ENCODE measurements around the gene GSTO2. TPM values are rescaled to one million over a fixed set of nuclear protein-coding genes. Genes with fewer than 3 reads are reported as not detected.

The GSTO2 gene
- total RNA-seq = 1 to 10 TPM in 1 of 3 donors, under 1 TPM in 2; 0.75 to 1.4 (median 0.84) TPM
- 1.2 TPM for total RNA-seq (2013)

- Mint-ChIP-seq H3K9me3 (no peaks in the 10 kb centered on the region), H3K4me3 (peak within 1 kb of the TSS; percentile 90), H3K4me1 (peaks cover 28 to 31% of the 10 kb centered on the region in 2 donors), H3K27ac (peak within 1 kb of the TSS; percentile 94 to 97), H3K27me3 (ENCODE audit: low read depth in 2 of 2) (peaks cover 0 to 2% of the 10 kb centered on the region in 2 donors), H3K36me3 (peaks cover 7% of the 10 kb centered on the region)
- Histone ChIP-seq H3K27me3 (ENCODE audit: control insufficient read depth, insufficient read depth, low read length) (peaks cover under 1% of the 10 kb centered on the region), H3K9me3 (ENCODE audit: control insufficient read depth, insufficient read depth, low read length) (no peaks in the 10 kb centered on the region), H3K4me3 (ENCODE audit: low read length) (peak within 1 kb of the TSS; percentile 74), H3K27ac (ENCODE audit: low read length) (peak within 1 kb of the TSS; percentile 80), H3K36me3 (ENCODE audit: control insufficient read depth, insufficient read depth, low read length) (peaks cover 26% of the 10 kb centered on the region), H3K4me1 (ENCODE audit: control insufficient read depth, insufficient read depth, low read length) (peaks cover 19% of the 10 kb centered on the region)
- DNase-seq (peak; percentile 96 to 99), ATAC-seq (peak; percentile 90 to 98 (median 93))
- intact Hi-C loops (cut with micrococcal nuclease) = loop anchor here (1.0 to 10.0 kb wide), 8 partner anchors 13 to 464 kb away; partner anchors contain the start of genes CFAP43, ITPRIP, SFR1 and STN1
- TF ChIP-seq, protein P1, sequence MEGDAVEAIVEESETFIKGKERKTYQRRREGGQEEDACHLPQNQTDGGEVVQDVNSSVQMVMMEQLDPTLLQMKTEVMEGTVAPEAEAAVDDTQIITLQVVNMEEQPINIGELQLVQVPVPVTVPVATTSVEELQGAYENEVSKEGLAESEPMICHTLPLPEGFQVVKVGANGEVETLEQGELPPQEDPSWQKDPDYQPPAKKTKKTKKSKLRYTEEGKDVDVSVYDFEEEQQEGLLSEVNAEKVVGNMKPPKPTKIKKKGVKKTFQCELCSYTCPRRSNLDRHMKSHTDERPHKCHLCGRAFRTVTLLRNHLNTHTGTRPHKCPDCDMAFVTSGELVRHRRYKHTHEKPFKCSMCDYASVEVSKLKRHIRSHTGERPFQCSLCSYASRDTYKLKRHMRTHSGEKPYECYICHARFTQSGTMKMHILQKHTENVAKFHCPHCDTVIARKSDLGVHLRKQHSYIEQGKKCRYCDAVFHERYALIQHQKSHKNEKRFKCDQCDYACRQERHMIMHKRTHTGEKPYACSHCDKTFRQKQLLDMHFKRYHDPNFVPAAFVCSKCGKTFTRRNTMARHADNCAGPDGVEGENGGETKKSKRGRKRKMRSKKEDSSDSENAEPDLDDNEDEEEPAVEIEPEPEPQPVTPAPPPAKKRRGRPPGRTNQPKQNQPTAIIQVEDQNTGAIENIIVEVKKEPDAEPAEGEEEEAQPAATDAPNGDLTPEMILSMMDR (IDR thresholded peaks at IDR 0.05) = no peak
- 2% methylated on average over 59 of the region's 59 CpGs for WGBS (ENCODE audit: insufficient coverage)
These were observed at the start of gene GSTO2 for GRCh38 chr10:104268713-104269645. Gene GSTO2 (plus strand): TSS chr10:104269184. CDS start chr10:104274916, 5,732 bp downstream.

- Histone ChIP-seq H3K9me3 (ENCODE audit: control insufficient read depth, insufficient read depth, low read length) (no peaks in the 10 kb centered on the region), H3K27me3 (ENCODE audit: control insufficient read depth, insufficient read depth, low read length) (peaks cover 4% of the 10 kb centered on the region), H3K4me1 (ENCODE audit: control insufficient read depth, insufficient read depth, low read length) (peaks cover 6% of the 10 kb centered on the region), H3K36me3 (ENCODE audit: control insufficient read depth, insufficient read depth, low read length) (no peaks in the 10 kb centered on the region), H3K27ac (ENCODE audit: low read length) (no peak overlapping the region), H3K4me3 (ENCODE audit: low read length) (no peak overlapping the region)
- TF ChIP-seq, protein P1 (IDR thresholded peaks at IDR 0.05) = no peak
- no peak for DNase-seq
- no peak overlapping the region for H3K4me3 Mint-ChIP-seq
- intact Hi-C loops (cut with micrococcal nuclease) = no loop called here
- H3K9me3 Mint-ChIP-seq = no peaks in the 10 kb centered on the region
- ATAC-seq = no peak
- 100% methylated on average over 1 of the region's 2 CpGs for WGBS (ENCODE audit: insufficient coverage)
- H3K4me1 Mint-ChIP-seq = peaks cover 0 to 5% of the 10 kb centered on the region in 2 donors
- no peak overlapping the region for H3K27ac Mint-ChIP-seq
- no peaks in the 10 kb centered on the region for H3K36me3 Mint-ChIP-seq
- peaks cover 20 to 22% of the 10 kb centered on the region in 2 donors for H3K27me3 Mint-ChIP-seq (ENCODE audit: low read depth in 2 of 2)
These were observed 48.5 kb upstream of the GSTO2 start for GRCh38 chr10:104220522-104220921.

- H3K9me3 Mint-ChIP-seq = no peaks in the 10 kb centered on the region
- H3K27me3 Mint-ChIP-seq (ENCODE audit: low read depth in 2 of 2) = peaks cover 23 to 27% of the 10 kb centered on the region in 2 donors
- Histone ChIP-seq H3K9me3 (ENCODE audit: control insufficient read depth, insufficient read depth, low read length) (no peaks in the 10 kb centered on the region), H3K4me1 (ENCODE audit: control insufficient read depth, insufficient read depth, low read length) (peaks cover 6% of the 10 kb centered on the region), H3K4me3 (ENCODE audit: low read length) (no peak overlapping the region), H3K27ac (ENCODE audit: low read length) (no peak overlapping the region), H3K27me3 (ENCODE audit: control insufficient read depth, insufficient read depth, low read length) (peaks cover 4% of the 10 kb centered on the region), H3K36me3 (ENCODE audit: control insufficient read depth, insufficient read depth, low read length) (no peaks in the 10 kb centered on the region)
- intact Hi-C loops (cut with micrococcal nuclease) = no loop called here
- no peaks in the 10 kb centered on the region for H3K36me3 Mint-ChIP-seq
- ATAC-seq (no peak), DNase-seq (no peak)
- TF ChIP-seq, protein P1 (IDR thresholded peaks at IDR 0.05) = no peak
- no peak overlapping the region for H3K4me3 Mint-ChIP-seq
- no peak overlapping the region for H3K27ac Mint-ChIP-seq
- H3K4me1 Mint-ChIP-seq = peaks cover 0 to 5% of the 10 kb centered on the region in 2 donors
These were observed 45.7 kb upstream of the GSTO2 start for GRCh38 chr10:104223304-104223703.

Data from natural killer cell (primary cell).